ENCODE results near the gene RFX2. TPM values are rescaled to one million over a fixed set of nuclear protein-coding genes. Genes with fewer than 3 reads are reported as not detected.

RFX2 gene
- total RNA-seq, 1 experiment from 2014 or later = 13.7 TPM

DNA sequence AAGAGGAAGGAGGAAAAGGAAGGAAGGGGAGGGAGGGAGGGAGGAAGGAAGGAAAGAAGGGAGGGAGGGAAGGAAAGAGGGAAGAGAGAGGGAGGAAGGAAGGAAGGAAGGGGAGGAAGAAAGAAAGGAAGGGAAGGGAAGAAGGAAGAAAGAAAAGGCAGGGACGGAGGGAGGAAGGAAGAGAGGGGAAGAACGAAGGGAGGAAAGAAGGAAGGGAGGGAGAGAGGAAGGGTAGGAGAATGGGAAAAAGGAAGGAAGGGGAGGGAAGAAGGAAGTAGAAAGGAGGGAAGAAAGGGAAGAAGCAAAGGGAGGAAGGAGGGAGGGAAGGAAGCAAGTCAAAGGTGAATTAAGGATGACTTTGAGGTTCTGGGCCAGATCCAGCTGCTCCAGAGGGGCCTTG lies 28.2 kb upstream of the RFX2 start:
- Mint-ChIP-seq H3K27me3 (ENCODE audit: unreplicated experiment) (no peaks in the 10 kb centered on the region), H3K27ac (ENCODE audit: unreplicated experiment) (no peak overlapping the region), H3K4me1 (ENCODE audit: low read depth, unreplicated experiment) (no peaks in the 10 kb centered on the region), H3K9me3 (ENCODE audit: low read depth, unreplicated experiment) (no peaks in the 10 kb centered on the region), H3K4me3 (ENCODE audit: low read depth, unreplicated experiment) (no peak overlapping the region), H3K36me3 (ENCODE audit: insufficient read depth, unreplicated experiment) (no peaks in the 10 kb centered on the region)
- no peak for DNase-seq
- no TSS peak for BruUV-seq (replicated peaks)
- TF ChIP-seq, protein P1, sequence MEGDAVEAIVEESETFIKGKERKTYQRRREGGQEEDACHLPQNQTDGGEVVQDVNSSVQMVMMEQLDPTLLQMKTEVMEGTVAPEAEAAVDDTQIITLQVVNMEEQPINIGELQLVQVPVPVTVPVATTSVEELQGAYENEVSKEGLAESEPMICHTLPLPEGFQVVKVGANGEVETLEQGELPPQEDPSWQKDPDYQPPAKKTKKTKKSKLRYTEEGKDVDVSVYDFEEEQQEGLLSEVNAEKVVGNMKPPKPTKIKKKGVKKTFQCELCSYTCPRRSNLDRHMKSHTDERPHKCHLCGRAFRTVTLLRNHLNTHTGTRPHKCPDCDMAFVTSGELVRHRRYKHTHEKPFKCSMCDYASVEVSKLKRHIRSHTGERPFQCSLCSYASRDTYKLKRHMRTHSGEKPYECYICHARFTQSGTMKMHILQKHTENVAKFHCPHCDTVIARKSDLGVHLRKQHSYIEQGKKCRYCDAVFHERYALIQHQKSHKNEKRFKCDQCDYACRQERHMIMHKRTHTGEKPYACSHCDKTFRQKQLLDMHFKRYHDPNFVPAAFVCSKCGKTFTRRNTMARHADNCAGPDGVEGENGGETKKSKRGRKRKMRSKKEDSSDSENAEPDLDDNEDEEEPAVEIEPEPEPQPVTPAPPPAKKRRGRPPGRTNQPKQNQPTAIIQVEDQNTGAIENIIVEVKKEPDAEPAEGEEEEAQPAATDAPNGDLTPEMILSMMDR (IDR thresholded peaks at IDR 0.05; ENCODE audit: unreplicated experiment) = no peak
- CTCF ChIA-PET = interaction anchor here (0.6 kb wide), 1 partner anchor 18 kb away, joined by 10 read pairs; no protein-coding TSS in a partner anchor
- intact Hi-C loops (cut with micrococcal nuclease; ENCODE audit: unreplicated experiment) = no loop called here

DNA sequence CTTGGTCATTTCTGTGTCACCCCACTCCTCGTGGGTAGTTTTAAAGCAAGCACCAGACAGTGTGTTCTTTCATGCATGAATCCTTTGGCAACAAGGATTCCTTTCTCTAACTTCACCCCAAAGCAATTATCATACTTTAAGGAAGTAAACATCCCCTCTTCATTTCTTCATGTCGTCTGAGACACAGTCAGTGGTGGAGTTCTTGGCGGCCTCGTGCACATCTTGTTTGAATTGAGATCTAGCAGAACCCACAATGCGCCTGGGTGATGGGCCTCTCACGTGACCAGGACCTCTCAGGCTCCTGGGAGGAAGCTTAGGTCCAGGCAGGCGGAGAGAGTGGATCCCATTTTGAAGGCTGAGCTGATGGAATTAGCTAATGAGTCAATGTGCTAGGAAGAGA lies 27.8 kb upstream of the RFX2 start:
- H3K4me3 Mint-ChIP-seq (ENCODE audit: low read depth, unreplicated experiment) = no peak overlapping the region
- intact Hi-C loops (cut with micrococcal nuclease; ENCODE audit: unreplicated experiment) = no loop called here
- CTCF ChIA-PET = interaction anchor here (0.6 kb wide), 1 partner anchor 18 kb away, joined by 10 read pairs; no protein-coding TSS in a partner anchor

DNA sequence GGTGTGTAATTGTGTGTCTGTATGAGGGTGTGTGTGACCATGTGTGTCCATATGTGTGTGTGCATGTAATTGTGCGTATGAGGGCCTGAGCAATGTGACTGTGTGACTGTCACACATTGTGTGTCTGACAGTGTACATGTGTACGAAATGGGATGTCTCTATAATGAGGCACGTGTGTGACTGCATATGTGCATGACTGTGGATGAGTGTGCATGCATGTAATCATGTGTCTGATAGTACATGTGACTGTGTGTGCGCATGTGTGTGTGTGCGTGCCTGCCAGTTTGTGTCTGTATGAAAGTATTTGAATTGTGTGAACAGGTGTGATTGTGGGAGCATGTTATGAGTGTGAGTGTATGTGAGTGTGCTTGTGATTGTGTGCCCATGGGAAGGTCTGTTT lies 22.9 kb upstream of the RFX2 start:
- Mint-ChIP-seq H3K27me3 (ENCODE audit: unreplicated experiment) (no peaks in the 10 kb centered on the region), H3K9me3 (ENCODE audit: low read depth, unreplicated experiment) (no peaks in the 10 kb centered on the region), H3K27ac (ENCODE audit: unreplicated experiment) (no peak overlapping the region), H3K4me1 (ENCODE audit: low read depth, unreplicated experiment) (no peaks in the 10 kb centered on the region), H3K36me3 (ENCODE audit: insufficient read depth, unreplicated experiment) (no peaks in the 10 kb centered on the region), H3K4me3 (ENCODE audit: low read depth, unreplicated experiment) (no peak overlapping the region)
- TF ChIP-seq, protein P1 (IDR thresholded peaks at IDR 0.05; ENCODE audit: unreplicated experiment) = no peak
- CTCF ChIA-PET = interaction anchor here (0.5 kb wide), 1 partner anchor 22 kb away, joined by 3 read pairs; no protein-coding TSS in a partner anchor
- intact Hi-C loops (cut with micrococcal nuclease; ENCODE audit: unreplicated experiment) = no loop called here
- no TSS peak for BruUV-seq (replicated peaks)
- no peak for DNase-seq

More for the DNA sequence above, 27.8 kb upstream of the RFX2 start:
- no peaks in the 10 kb centered on the region for H3K4me1 Mint-ChIP-seq (ENCODE audit: low read depth, unreplicated experiment)
- no peaks in the 10 kb centered on the region for H3K9me3 Mint-ChIP-seq (ENCODE audit: low read depth, unreplicated experiment)
- no peak overlapping the region for H3K27ac Mint-ChIP-seq (ENCODE audit: unreplicated experiment)
- no peaks in the 10 kb centered on the region for H3K27me3 Mint-ChIP-seq (ENCODE audit: unreplicated experiment)
- BruUV-seq (replicated peaks) = no TSS peak
- H3K36me3 Mint-ChIP-seq (ENCODE audit: insufficient read depth, unreplicated experiment) = no peaks in the 10 kb centered on the region
- DNase-seq = no peak
- TF ChIP-seq, protein P1 (IDR thresholded peaks at IDR 0.05; ENCODE audit: unreplicated experiment) = no peak

DNA sequence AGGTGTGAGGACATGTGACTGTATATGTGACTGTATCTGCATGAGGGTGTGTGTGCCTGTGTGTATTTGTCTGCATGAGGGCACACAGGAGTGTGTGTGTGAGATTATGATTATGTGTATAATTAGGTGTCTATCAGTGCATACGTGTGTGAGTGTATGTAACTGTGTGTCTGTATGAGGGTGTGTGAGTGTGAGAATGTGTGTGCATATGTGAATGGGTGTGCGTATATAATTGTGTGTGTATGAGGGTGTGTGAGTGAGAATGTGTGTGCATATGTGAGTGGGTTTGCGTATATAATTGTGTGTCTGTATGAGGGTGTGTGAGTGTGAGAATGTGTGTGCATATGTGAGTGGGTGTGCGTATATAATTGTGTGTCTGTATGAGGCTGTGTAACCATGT lies 22.2 kb upstream of the RFX2 start:
- no TSS peak for BruUV-seq (replicated peaks)
- Mint-ChIP-seq H3K9me3 (ENCODE audit: low read depth, unreplicated experiment) (no peaks in the 10 kb centered on the region), H3K36me3 (ENCODE audit: insufficient read depth, unreplicated experiment) (no peaks in the 10 kb centered on the region), H3K27me3 (ENCODE audit: unreplicated experiment) (no peaks in the 10 kb centered on the region), H3K4me3 (ENCODE audit: low read depth, unreplicated experiment) (no peak overlapping the region), H3K4me1 (ENCODE audit: low read depth, unreplicated experiment) (no peaks in the 10 kb centered on the region), H3K27ac (ENCODE audit: unreplicated experiment) (no peak overlapping the region)
- intact Hi-C loops (cut with micrococcal nuclease; ENCODE audit: unreplicated experiment) = no loop called here
- CTCF ChIA-PET = no interaction called here
- TF ChIP-seq, protein P1 (IDR thresholded peaks at IDR 0.05; ENCODE audit: unreplicated experiment) = no peak
- no peak for DNase-seq

All from Calu3 (cell line).